ENCODE results near the gene CACNA1S.
A peak's percentile ranks its signal among the peaks of the same experiment; 100 is the strongest.

CACNA1S gene

DNA sequence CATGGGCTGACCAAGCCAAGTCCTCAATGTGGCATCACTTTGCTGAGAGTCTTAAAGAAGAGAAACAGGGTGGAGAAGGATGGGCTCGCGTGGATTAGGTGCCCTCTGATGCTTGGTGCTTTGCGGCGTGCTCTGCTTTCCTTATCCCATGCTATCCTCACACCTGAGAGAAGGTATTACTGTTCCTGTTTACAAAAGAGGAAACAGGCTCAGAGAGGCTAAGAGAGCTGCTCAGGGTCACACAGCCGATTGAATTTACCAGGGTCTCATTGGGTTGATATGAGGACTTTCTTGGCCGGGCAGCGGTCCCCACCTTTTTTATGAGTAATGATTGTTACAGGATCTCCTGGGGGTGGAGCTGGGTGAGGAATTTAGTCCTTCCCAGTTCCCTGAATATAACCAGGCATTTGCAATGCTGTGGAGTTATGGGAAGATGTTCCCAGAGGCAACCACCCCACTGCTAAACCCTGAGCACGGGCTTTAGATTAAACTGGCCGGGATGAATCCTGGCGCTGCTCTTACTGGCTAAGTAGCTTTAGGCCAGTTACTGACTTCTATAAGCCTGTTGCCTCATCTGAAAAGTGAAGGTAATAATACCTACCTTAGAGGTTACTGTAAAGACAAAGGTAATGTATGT, 10.2 kb upstream of the CACNA1S start:
- TF ChIP-seq, protein P1, sequence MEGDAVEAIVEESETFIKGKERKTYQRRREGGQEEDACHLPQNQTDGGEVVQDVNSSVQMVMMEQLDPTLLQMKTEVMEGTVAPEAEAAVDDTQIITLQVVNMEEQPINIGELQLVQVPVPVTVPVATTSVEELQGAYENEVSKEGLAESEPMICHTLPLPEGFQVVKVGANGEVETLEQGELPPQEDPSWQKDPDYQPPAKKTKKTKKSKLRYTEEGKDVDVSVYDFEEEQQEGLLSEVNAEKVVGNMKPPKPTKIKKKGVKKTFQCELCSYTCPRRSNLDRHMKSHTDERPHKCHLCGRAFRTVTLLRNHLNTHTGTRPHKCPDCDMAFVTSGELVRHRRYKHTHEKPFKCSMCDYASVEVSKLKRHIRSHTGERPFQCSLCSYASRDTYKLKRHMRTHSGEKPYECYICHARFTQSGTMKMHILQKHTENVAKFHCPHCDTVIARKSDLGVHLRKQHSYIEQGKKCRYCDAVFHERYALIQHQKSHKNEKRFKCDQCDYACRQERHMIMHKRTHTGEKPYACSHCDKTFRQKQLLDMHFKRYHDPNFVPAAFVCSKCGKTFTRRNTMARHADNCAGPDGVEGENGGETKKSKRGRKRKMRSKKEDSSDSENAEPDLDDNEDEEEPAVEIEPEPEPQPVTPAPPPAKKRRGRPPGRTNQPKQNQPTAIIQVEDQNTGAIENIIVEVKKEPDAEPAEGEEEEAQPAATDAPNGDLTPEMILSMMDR (IDR thresholded peaks at IDR 0.05): no peak

GRCh38 chr1:201119206-201120197, 7.3 kb upstream of the CACNA1S start:
- TF ChIP-seq, protein P1 (IDR thresholded peaks at IDR 0.05): peak; percentile 54

DNA sequence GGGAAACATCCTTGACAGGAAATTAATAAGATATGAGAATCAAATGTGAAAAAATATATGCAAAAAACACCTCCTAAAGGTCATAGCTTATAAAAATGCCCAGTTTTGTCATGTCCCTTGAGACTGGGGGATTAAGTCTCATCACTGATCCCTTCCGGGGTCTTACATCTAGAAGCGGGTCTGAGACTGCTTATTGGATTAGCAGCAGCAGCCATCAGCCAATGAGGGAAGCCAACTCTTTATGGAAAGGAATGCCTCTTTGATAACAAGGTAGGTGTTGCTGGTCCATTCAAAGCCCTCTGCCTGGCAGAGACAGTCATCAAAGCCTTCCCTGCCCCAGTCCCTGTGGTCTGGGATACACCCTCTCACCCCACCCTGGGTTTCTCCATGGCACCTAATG, 3.9 kb upstream of the CACNA1S start:
- TF ChIP-seq, protein P1 (IDR thresholded peaks at IDR 0.05): no peak

DNA sequence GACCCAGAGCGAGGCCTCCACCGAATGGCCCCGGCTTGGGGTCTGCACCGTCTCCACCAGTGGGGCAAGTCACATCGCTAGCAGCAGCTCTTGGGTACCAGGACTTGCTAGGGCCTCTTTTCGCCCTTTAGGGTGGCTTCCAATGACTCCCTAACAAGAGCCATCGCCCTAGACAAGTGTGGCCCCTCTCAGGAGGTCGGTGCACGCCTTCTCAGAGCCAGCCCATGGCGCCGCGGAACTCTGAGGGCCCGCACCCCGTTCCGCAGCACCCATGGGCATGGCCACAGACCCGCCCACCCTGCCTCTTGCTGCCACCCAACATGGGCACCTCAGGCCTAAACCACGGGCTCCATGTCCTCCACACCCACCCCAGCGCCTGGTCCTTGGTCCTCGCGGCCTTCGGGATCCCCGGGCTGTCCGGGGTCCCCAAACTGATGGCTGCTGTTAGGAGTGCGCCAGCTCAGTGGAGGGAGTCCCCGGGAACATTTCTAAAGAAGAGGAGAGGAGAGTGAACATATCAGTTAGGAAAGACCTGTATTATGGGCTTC, 3.2 kb upstream of the CACNA1S start:
- TF ChIP-seq, protein P1 (IDR thresholded peaks at IDR 0.05): no peak

- TF ChIP-seq, protein P1 (IDR thresholded peaks at IDR 0.05): peak; percentile 87
Measured at GRCh38 chr1:201114245-201115131, 2.3 kb upstream of the CACNA1S start.

- TF ChIP-seq, protein P1 (IDR thresholded peaks at IDR 0.05): no peak
Measured at GRCh38 chr1:201113451-201114244, 1.4 kb upstream of the CACNA1S start.
